Nephron (organoid): ENCODE data around the gene CCDC185.

ENCODE experiments used
- H3K27ac Mint-ChIP-seq, 3 experiments: 2 replicates each; pipeline ENCODE4 v1.8.0; 2020; ENCODE audit warnings: mixed read lengths in 3 of 3, mild to moderate bottlenecking in 2 of 3, moderate library complexity in 1 of 3
- H3K27me3 Mint-ChIP-seq: 2 replicates; pipeline ENCODE4 v1.8.0; 2021; ENCODE audit warnings: low read depth, mild to moderate bottlenecking, moderate library complexity, mixed read lengths
- H3K36me3 Mint-ChIP-seq: 2 replicates; pipeline ENCODE4 v1.8.0; 2020; ENCODE audit warnings: low read depth, mixed read lengths
- H3K4me1 Mint-ChIP-seq: 2 replicates; pipeline ENCODE4 v1.8.0; 2020; ENCODE audit warnings: mixed read lengths
- H3K4me3 Mint-ChIP-seq, 3 experiments: 2 replicates each; pipeline ENCODE4 v1.8.0; 2020; ENCODE audit warnings: mild to moderate bottlenecking in 3 of 3, mixed read lengths in 3 of 3, moderate library complexity in 2 of 3
- H3K9me3 Mint-ChIP-seq: 2 replicates; pipeline ENCODE4 v1.8.0; 2020; ENCODE audit warnings: mixed read lengths
- CTCF ChIP-seq, 3 experiments: fragments of 200-600 bp; sonication (generic); IDR thresholded peaks; one replicate each; pipeline ENCODE4 v1.5.0; 2021; ENCODE audit warnings: antibody characterized with exemption in 3 of 3; ENCODE audit not compliant: unreplicated experiment in 3 of 3

CCDC185 gene

GRCh38 chr1:223419561-223419960 lies 26.3 kb downstream of the CCDC185 start:
- Mint-ChIP-seq H3K27ac (peak overlapping the region in 1 of 3 experiments; percentile 4), H3K4me1 (no peaks in the 10 kb centered on the region), H3K36me3 (no peaks in the 10 kb centered on the region), H3K4me3 (no peak overlapping the region), H3K9me3 (no peaks in the 10 kb centered on the region), H3K27me3 (peaks cover 10% of the 10 kb centered on the region)
- TF ChIP-seq CTCF (IDR thresholded peaks at IDR 0.05; ENCODE audit: unreplicated experiment in 3 of 3): no peak

GRCh38 chr1:223421025-223421424 lies 27.8 kb downstream of the CCDC185 start:
- Mint-ChIP-seq H3K36me3 (no peaks in the 10 kb centered on the region), H3K4me3 (no peak overlapping the region), H3K27me3 (peaks cover 13% of the 10 kb centered on the region), H3K4me1 (peaks cover 8% of the 10 kb centered on the region), H3K27ac (no peak overlapping the region), H3K9me3 (no peaks in the 10 kb centered on the region)
- no peak for TF ChIP-seq CTCF (IDR thresholded peaks at IDR 0.05; ENCODE audit: unreplicated experiment in 3 of 3)

GRCh38 chr1:223421676-223422075 lies 28.5 kb downstream of the CCDC185 start:
- H3K4me1 Mint-ChIP-seq: peaks cover 14% of the 10 kb centered on the region
- H3K27me3 Mint-ChIP-seq: peaks cover 17% of the 10 kb centered on the region
- no peak for TF ChIP-seq CTCF (IDR thresholded peaks at IDR 0.05; ENCODE audit: unreplicated experiment in 3 of 3)
- no peaks in the 10 kb centered on the region for H3K9me3 Mint-ChIP-seq
- H3K36me3 Mint-ChIP-seq: no peaks in the 10 kb centered on the region
- no peak overlapping the region for H3K4me3 Mint-ChIP-seq
- H3K27ac Mint-ChIP-seq: peak overlapping the region in 1 of 3 experiments; percentile 75

- Mint-ChIP-seq H3K27ac (no peak overlapping the region), H3K4me3 (no peak overlapping the region), H3K9me3 (no peaks in the 10 kb centered on the region), H3K4me1 (peaks cover 18% of the 10 kb centered on the region), H3K27me3 (peaks cover 17% of the 10 kb centered on the region), H3K36me3 (no peaks in the 10 kb centered on the region)
- TF ChIP-seq CTCF (IDR thresholded peaks at IDR 0.05; ENCODE audit: unreplicated experiment in 3 of 3): no peak
Observed at GRCh38 chr1:223422911-223423310, 29.7 kb downstream of the CCDC185 start.

- H3K4me1 Mint-ChIP-seq: peaks cover 18% of the 10 kb centered on the region
- no peak overlapping the region for H3K4me3 Mint-ChIP-seq
- H3K9me3 Mint-ChIP-seq: no peaks in the 10 kb centered on the region
- no peak for TF ChIP-seq CTCF (IDR thresholded peaks at IDR 0.05; ENCODE audit: unreplicated experiment in 3 of 3)
- no peak overlapping the region for H3K27ac Mint-ChIP-seq
- H3K36me3 Mint-ChIP-seq: no peaks in the 10 kb centered on the region
- H3K27me3 Mint-ChIP-seq: peaks cover 17% of the 10 kb centered on the region
Observed at GRCh38 chr1:223423641-223424233, 30.5 kb downstream of the CCDC185 start.

GRCh38 chr1:223425550-223425949 lies 32.3 kb downstream of the CCDC185 start:
- Mint-ChIP-seq H3K27ac (peak overlapping the region in 2 of 3 experiments; percentile 4 to 20), H3K36me3 (no peaks in the 10 kb centered on the region), H3K4me1 (peaks cover 28% of the 10 kb centered on the region), H3K27me3 (peaks cover 13% of the 10 kb centered on the region), H3K9me3 (no peaks in the 10 kb centered on the region), H3K4me3 (no peak overlapping the region)
- TF ChIP-seq CTCF (IDR thresholded peaks at IDR 0.05; ENCODE audit: unreplicated experiment in 3 of 3): no peak
